ENCODE results near the gene RHOBTB3.

DNA sequence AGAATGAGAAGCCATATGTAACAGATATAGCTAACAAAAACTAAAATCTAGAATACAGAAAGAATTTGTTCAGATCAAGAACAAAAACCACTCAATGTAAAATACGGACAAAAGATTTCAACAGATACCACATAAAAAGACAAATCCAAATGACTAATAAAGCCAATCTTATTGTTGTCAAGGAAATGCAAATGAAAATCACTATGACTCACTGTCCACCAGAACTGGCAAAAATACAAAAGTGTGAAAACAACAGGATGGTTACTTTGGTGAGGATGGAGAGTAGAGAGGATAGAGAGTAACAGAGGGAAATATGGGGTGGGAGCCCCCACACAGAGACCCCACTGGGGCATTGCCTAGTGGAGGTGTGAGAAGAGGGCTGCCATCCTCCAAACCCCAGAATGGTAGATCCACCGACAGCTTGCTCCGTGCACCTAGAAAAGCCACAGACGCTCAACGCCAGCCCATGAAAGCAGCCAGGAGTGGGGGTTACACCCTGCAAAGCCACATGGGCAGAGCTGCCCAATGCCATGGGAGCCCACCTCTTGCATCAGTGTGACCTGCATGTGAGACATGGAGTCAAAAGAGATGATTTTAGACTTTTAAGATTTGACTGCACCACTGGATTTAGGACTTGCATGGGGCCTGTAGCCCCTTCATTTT, 15.2 kb upstream of the RHOBTB3 start:
- TF ChIP-seq, protein P1, sequence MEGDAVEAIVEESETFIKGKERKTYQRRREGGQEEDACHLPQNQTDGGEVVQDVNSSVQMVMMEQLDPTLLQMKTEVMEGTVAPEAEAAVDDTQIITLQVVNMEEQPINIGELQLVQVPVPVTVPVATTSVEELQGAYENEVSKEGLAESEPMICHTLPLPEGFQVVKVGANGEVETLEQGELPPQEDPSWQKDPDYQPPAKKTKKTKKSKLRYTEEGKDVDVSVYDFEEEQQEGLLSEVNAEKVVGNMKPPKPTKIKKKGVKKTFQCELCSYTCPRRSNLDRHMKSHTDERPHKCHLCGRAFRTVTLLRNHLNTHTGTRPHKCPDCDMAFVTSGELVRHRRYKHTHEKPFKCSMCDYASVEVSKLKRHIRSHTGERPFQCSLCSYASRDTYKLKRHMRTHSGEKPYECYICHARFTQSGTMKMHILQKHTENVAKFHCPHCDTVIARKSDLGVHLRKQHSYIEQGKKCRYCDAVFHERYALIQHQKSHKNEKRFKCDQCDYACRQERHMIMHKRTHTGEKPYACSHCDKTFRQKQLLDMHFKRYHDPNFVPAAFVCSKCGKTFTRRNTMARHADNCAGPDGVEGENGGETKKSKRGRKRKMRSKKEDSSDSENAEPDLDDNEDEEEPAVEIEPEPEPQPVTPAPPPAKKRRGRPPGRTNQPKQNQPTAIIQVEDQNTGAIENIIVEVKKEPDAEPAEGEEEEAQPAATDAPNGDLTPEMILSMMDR (IDR thresholded peaks at IDR 0.05 in 2 of 3, conservative IDR thresholded peaks at IDR 0.05 in 1 of 3; ENCODE audit: control insufficient read depth in 2 of 3, extremely low read depth in 1 of 3, insufficient read depth in 1 of 3, low read depth in 3 of 3, low read length in 3 of 3): no peak
- TF ChIP-seq CREB1 (IDR thresholded peaks at IDR 0.05; ENCODE audit: low read depth): no peak
